Activated CD4-positive, alpha-beta T cell treated with anti-CD3 and anti-CD28 coated beads, Interleukin-10, Interleukin-2, amounts not matched to agents 100 ng/mL and 50 ng/mL, durations not matched to agents 16 hours and 8 hours (primary cell): ENCODE data around the gene MPP7.

Experiments
- DNase-seq: peaks from one replicate; pipeline ENCODE4 v3.0.0-alpha.2; 2020

MPP7 gene

GRCh38 chr10:28304032-28304571, 1.2 kb upstream of the MPP7 start:
- DNase-seq = no peak

GRCh38 chr10:28302012-28302637, 739 bp downstream of the MPP7 start:
- DNase-seq = no peak

- DNase-seq = peak; percentile 9
These were observed 2.8 kb downstream of the MPP7 start for GRCh38 chr10:28300027-28300426.

- peak; percentile 63 for DNase-seq
These were observed 3.9 kb downstream of the MPP7 start for GRCh38 chr10:28298951-28299350.

- no peak for DNase-seq
These were observed 6.8 kb downstream of the MPP7 start for GRCh38 chr10:28296023-28296422.

GRCh38 chr10:28295336-28295735, 7.5 kb downstream of the MPP7 start:
- no peak for DNase-seq

GRCh38 chr10:28294809-28295208, 8.1 kb downstream of the MPP7 start:
- no peak for DNase-seq

GRCh38 chr10:28294169-28294532, 8.7 kb downstream of the MPP7 start:
- no peak for DNase-seq

GRCh38 chr10:28293236-28294168, 9.4 kb downstream of the MPP7 start:
- no peak for DNase-seq

- DNase-seq = peak; percentile 48
These were observed 11.0 kb downstream of the MPP7 start for GRCh38 chr10:28291881-28292297.

GRCh38 chr10:28285816-28286215, 17.0 kb downstream of the MPP7 start:
- no peak for DNase-seq

GRCh38 chr10:28284126-28284525, 18.7 kb downstream of the MPP7 start:
- DNase-seq = no peak

- DNase-seq = no peak
These were observed 19.6 kb downstream of the MPP7 start for GRCh38 chr10:28283251-28283650.

GRCh38 chr10:28282336-28282735, 20.5 kb downstream of the MPP7 start:
- DNase-seq = no peak

- DNase-seq = no peak
These were observed 21.0 kb downstream of the MPP7 start for GRCh38 chr10:28281726-28282315.

GRCh38 chr10:28280652-28281051, 22.2 kb downstream of the MPP7 start:
- DNase-seq = no peak

GRCh38 chr10:28279878-28280277, 23.0 kb downstream of the MPP7 start:
- DNase-seq = no peak

- DNase-seq = no peak
These were observed 24.0 kb downstream of the MPP7 start for GRCh38 chr10:28278842-28279241.

GRCh38 chr10:28276384-28276783, 26.5 kb downstream of the MPP7 start:
- DNase-seq = no peak

- DNase-seq = no peak
These were observed 28.4 kb downstream of the MPP7 start for GRCh38 chr10:28274475-28274874.

GRCh38 chr10:28273343-28273742, 29.5 kb downstream of the MPP7 start:
- no peak for DNase-seq

GRCh38 chr10:28269842-28270456, 32.9 kb downstream of the MPP7 start:
- DNase-seq = no peak
